HK-2 (cell line): ENCODE measurements around the gene SPNS2.

Experiments
- DNase-seq: peaks from one replicate; pipeline ENCODE4 v3.0.0-alpha.2; 2018; ENCODE audit not compliant: unreplicated experiment

The SPNS2 gene

GRCh38 chr17:4498461-4499397, at the start of gene SPNS2:
TSS of gene SPNS2 (plus strand) at chr17:4498881. CDS start at chr17:4499048, 167 bp downstream.
- DNase-seq = peak; percentile 77

- DNase-seq = no peak
Observed at GRCh38 chr17:4449736-4450135, 48.9 kb upstream of the SPNS2 start.

GRCh38 chr17:4450710-4451316, 47.9 kb upstream of the SPNS2 start:
- DNase-seq = no peak

- DNase-seq = no peak
Observed at GRCh38 chr17:4453812-4454591, 44.7 kb upstream of the SPNS2 start.

GRCh38 chr17:4460661-4461060, 38.0 kb upstream of the SPNS2 start:
- DNase-seq = no peak

GRCh38 chr17:4463818-4464476, 34.7 kb upstream of the SPNS2 start:
- no peak for DNase-seq

GRCh38 chr17:4465786-4466185, 32.9 kb upstream of the SPNS2 start:
- DNase-seq = no peak

GRCh38 chr17:4467287-4467686, 31.4 kb upstream of the SPNS2 start:
- DNase-seq = no peak

GRCh38 chr17:4469552-4469951, 29.1 kb upstream of the SPNS2 start:
- no peak for DNase-seq

GRCh38 chr17:4472286-4472685, 26.4 kb upstream of the SPNS2 start:
- no peak for DNase-seq

- no peak for DNase-seq
Observed at GRCh38 chr17:4474093-4474492, 24.6 kb upstream of the SPNS2 start.

- no peak for DNase-seq
Observed at GRCh38 chr17:4475001-4475400, 23.7 kb upstream of the SPNS2 start.

GRCh38 chr17:4475463-4475862, 23.2 kb upstream of the SPNS2 start:
- no peak for DNase-seq

- no peak for DNase-seq
Observed at GRCh38 chr17:4476017-4476416, 22.7 kb upstream of the SPNS2 start.

GRCh38 chr17:4476511-4477070, 22.1 kb upstream of the SPNS2 start:
- DNase-seq = no peak

GRCh38 chr17:4477255-4477791, 21.4 kb upstream of the SPNS2 start:
- DNase-seq = peak; percentile 39

- no peak for DNase-seq
Observed at GRCh38 chr17:4478318-4478830, 20.3 kb upstream of the SPNS2 start.

GRCh38 chr17:4479340-4479981, 19.2 kb upstream of the SPNS2 start:
- DNase-seq = no peak

GRCh38 chr17:4479982-4480751, 18.5 kb upstream of the SPNS2 start:
- DNase-seq = peak; percentile 86
